H1 (cell line): ENCODE data around the gene CAP2. TPM values are rescaled to one million over a fixed set of nuclear protein-coding genes. Genes with fewer than 3 reads are reported as not detected.

Experiments used
- ASH2L ChIP-seq: fragments of 200-600, 300-600 bp; sonication (generic); IDR thresholded peaks from one replicate; pipeline ENCODE4 v1.7.1; 2017; ENCODE audit warnings: low read length
- KDM1A ChIP-seq: fragments of 200-600, 300-600 bp; sonication (generic); IDR thresholded peaks from 2 replicates; pipeline ENCODE4 v1.7.1; 2016; ENCODE audit warnings: mild to moderate bottlenecking, low read length, borderline replicate concordance
- NANOG ChIP-seq: IDR thresholded peaks from 2 replicates; pipeline ENCODE4 v1.6.1; 2011; ENCODE audit warnings: low read length, low read depth, mild to moderate bottlenecking, inconsistent platforms; ENCODE audit not compliant: insufficient read depth, poor library complexity, severe bottlenecking
- POLR2AphosphoS5 ChIP-seq: IDR thresholded peaks from 2 replicates; pipeline ENCODE4 v1.6.1; 2011; ENCODE audit warnings: low read depth, low read length
- RAD21 ChIP-seq, 2 experiments: IDR thresholded peaks in 1 of 2; conservative IDR thresholded peaks in 1 of 2; 2 replicates each; pipeline ENCODE4 v1.6.1; 2011; ENCODE audit warnings: low read depth in 2 of 2, low read length in 2 of 2, improper control_type of control experiment in 1 of 2, inconsistent platforms in 1 of 2, mild to moderate bottlenecking in 1 of 2, moderate library complexity in 1 of 2
- SP2 ChIP-seq: IDR thresholded peaks from 2 replicates; pipeline ENCODE4 v1.6.1; 2012; ENCODE audit warnings: mild to moderate bottlenecking, low read length, inconsistent platforms
- USF2 ChIP-seq: IDR thresholded peaks from 2 replicates; pipeline ENCODE4 v1.6.1; 2011; ENCODE audit warnings: low read length, improper control_type of control experiment
- YY1 ChIP-seq: IDR thresholded peaks from 2 replicates; pipeline ENCODE4 v1.6.1; 2011; ENCODE audit warnings: low read depth, mild to moderate bottlenecking, low read length
- polyA plus RNA-seq, 7 experiments: library from polyadenylated mRNA; depleted of rRNA in 3 of 7; stranded (reverse) in 5 of 7; unstranded in 2 of 7; fragments of >200 nt in 5 of 7; fragments of 200-250 nt in 2 of 7; gene quantifications; 1 replicate in 5 of 7; 2 replicates in 1 of 7; 4 replicates in 1 of 7; pipeline versions ENCODE4 v1.2.1 to v1.2.3, GENCODE V29; 2011 to 2013; ENCODE audit warnings: missing spikeins in 2 of 7, mixed read lengths in 2 of 7
- total RNA-seq: library from RNA; stranded (reverse); fragmentation: NEBNext Ultra II Directional; extraction: Animal tissue kit (Norgen Biotek cat#: 25700); gene quantifications from 2 replicates; pipeline ENCODE4 v1.2.1, GENCODE V29; 2021

The CAP2 gene
- total and polyA plus RNA-seq, 2 of the 8 experiments (the other 6 are each of a cell fraction or from before 2014, with no cell fraction given), result 7.2 to 10.0 TPM

- TF ChIP-seq NANOG, result no peak
- no peak for TF ChIP-seq YY1
- no peak for TF ChIP-seq USF2
- peak; percentile 32; the same call in 1 of the 2 replicates for TF ChIP-seq KDM1A
- peak; percentile 61 for TF ChIP-seq ASH2L
- no peak for TF ChIP-seq SP2
- no peak; a peak in 1 of 4 replicates for TF ChIP-seq RAD21 (IDR thresholded peaks at IDR 0.05 in 1 of 2, conservative IDR thresholded peaks at IDR 0.05 in 1 of 2; ENCODE audit: low read depth in 2 of 2, low read length in 2 of 2)
- peak; percentile 42; the same call in 1 of the 2 replicates for TF ChIP-seq POLR2AphosphoS5
These were observed at the start of gene CAP2 (continued) for GRCh38 chr6:17392978-17393891.
